GM19099 (cell line): ENCODE data around the gene PON1.

Experiments used
- POLR2A ChIP-seq: IDR thresholded peaks from 3 replicates; pipeline ENCODE4 v1.6.1; 2011; ENCODE audit warnings: low read depth; ENCODE audit not compliant: insufficient read length; ENCODE audit errors: extremely low read depth

Gene PON1

DNA sequence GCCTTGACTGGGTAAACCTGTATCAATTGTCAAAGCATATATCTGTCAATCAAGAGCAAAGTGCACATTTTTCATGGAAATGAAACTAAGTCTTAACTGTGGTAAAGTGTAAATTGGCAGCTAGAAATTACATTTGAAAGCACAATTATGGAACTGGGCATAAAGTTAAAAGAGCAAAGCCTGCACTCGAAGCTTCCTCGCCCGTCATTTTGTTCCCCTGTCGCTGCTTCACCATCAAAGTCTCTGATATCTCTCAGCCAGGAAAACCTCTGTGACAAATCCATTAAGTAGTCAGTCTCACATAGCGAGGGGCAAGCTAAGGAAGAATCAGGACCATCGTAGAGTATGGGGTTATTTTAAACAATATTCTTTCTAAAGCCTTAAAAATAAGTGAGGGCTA, 27.9 kb downstream of the PON1 start:
- TF ChIP-seq POLR2A, result no peak

DNA sequence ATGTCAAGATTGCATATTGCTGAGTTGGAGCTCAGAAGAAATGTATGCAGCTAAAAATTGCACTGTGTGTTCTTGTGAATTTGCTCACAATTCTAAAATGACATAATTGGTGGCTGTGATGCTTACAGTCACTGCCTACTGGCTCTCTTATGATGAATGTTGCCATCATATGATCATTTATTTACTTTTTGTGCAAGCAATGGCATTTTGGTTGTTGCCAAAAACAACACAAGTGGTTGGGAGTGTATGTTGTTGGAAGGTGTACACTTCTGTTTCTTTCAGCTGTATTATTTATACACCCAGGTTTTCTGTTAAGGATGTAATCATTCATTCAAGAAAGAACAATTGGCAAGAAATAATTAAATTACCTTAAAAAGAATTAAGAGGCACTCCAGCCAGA, 28.9 kb downstream of the PON1 start:
- TF ChIP-seq POLR2A, result no peak

DNA sequence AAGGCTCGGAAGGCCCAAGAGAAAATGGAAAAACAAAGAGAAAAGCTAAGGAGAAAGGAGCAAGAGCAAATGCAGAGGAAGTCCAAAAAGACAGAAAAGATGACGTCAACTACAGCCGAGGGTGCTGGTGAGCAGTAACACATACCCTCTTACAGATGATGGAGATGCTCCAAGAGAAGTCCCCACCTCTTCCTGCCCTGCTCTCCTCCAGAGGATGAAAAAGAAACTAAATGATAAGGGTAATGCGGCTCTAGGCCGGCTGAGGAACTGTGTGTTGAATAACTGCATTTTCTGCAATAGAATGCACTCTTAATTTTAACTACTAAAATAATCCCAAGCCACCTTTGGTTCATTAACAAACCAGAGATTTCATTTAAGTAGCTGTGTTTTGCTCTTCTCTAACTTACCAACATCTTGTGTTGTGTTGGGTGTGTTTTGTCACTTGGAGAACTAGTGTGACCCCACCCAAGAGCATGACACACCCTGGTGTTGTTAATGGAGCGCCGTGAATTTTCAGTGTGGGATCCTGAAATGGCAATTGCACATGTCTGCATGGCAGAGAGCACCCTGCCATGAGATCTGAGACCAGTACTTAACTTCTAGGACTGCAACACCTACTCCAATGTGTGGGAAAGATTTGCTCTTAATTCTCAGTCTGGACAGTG, 34.0 kb downstream of the PON1 start:
- no peak for TF ChIP-seq POLR2A

DNA sequence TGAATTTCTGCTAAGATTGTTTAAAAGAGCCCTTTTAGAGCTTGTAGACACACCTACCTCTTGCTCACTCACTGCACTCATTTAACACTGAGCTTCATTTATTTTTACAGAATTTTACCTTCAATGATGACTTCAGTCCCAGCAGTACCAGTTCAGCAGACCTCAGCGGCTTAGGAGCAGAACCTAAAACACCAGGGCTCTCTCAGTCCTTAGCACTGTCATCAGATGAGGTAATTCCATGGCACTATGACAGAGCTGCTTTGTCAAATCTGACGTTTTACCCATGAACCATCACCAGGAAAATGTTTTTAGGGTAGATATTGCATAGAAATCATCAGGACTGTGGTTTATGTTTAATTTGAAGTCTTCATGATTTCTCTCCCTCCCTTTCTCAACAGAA, 38.2 kb downstream of the PON1 start:
- no peak for TF ChIP-seq POLR2A

DNA sequence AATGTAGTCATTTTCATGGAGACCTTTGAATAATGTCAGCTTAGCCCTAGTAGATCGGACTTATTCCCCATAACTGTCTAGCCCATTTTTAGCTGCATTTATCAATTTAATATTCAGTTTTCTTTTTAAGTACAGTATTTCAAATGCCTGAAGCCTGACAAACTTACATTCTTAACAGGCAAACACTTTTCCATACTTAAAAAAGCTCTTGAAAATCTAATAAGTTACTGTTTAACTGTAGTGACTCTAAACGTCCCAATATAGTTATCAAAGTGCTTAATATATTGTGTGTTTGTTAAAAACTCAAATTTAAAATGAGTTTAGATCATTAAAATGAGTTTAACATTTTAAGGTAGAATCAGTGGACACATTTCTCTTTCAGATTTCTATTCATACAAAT, 44.9 kb downstream of the PON1 start:
- TF ChIP-seq POLR2A, result no peak

DNA sequence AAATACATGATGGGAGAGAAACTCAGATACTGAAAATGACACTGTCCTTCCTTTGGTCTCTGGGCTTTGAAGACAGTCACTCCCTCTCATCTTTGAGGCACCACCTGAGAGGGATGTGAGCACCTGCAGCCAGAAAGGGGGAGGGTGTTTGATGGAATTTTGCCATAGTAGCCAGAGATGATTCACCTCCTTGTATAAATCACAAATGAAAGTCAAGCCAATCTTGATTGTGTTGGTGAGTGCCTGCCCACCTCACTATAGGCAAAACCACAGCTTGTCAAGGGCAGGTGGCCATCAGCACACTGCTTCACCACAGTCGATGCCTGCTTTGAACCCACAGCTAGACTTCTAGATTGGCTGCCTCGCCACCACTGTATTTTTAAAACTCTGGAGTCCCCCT, 48.2 kb downstream of the PON1 start:
- no peak for TF ChIP-seq POLR2A

DNA sequence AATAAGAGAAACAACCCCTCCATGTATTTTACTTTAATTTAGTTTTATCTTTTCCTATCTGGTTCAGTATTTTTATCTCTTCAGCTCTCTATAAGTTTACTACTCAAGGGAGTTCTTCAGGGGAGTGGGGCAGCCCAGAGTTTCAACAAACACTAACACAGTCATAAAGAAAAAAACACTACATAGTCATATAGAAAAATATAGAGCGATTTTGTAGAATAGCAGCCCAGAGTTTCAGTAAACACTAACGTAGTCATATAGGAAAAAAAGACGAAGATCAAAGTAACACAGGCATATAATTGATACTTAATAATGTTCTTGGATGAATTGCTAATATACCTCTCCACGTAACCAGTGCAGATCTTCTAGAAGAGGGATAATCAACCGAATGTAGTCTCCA, 54.7 kb downstream of the PON1 start:
- no peak for TF ChIP-seq POLR2A

DNA sequence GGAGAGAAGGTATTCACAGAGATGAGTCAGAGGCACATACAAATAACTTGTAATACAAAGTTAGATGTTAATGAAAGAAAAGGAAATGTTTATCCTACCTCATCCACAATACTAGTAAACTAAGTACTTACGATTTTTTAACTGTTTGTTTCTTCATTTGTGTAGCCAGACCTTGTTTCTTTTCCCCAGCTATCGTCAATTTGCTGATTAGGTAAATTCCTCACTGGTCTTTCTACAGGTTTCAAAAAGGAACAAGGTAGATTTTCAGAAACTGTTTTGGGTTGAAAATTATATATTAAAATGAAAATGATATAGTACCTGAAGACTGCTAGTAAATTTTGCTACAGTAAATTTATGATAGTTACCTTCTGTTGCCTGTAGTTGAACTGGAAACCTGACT, 56.6 kb downstream of the PON1 start:
- TF ChIP-seq POLR2A, result no peak

DNA sequence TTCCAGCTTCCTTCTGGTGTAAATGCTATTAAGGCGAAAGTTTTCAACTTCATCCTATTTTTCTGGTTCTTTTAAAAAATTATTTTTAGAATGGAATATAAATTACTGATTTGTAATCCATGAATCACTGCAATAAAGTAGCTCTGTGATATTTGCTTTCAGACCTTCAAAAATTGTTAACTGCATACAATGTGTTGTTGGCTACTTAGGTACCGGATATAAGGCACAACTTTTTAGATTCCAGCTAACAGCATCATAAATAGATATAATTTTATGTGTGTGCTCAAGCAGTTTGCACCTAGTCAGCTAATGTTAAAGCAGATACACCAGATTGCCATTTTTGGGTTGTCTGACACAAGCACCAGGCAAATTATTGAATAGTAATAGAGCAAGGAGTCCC, 58.7 kb downstream of the PON1 start:
- no peak for TF ChIP-seq POLR2A

DNA sequence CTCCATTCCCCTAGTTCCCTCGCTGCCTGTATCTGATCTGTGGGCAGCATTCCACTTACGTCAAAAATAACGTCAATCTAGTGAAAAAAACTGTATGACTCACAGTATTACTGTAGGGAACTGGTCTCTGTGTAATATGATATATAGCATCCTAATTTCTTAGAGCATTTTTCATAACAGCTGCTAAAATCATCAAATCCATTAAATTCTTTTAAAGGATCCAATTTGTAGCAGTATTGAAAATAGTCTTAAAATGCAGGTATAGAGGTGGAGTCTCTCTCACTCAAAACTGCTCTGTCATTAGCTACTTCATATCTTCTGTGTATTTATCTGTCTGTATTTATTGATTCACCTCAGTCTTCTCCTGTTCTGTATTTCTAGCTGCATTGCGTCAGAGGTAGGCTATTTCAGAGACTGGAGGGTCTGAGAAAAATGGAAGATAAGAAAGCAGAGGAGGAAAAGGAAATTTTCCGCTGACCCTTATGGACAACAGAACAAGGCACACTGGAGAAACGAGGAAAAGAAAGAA, 59.9 kb downstream of the PON1 start:
- TF ChIP-seq POLR2A, result no peak

DNA sequence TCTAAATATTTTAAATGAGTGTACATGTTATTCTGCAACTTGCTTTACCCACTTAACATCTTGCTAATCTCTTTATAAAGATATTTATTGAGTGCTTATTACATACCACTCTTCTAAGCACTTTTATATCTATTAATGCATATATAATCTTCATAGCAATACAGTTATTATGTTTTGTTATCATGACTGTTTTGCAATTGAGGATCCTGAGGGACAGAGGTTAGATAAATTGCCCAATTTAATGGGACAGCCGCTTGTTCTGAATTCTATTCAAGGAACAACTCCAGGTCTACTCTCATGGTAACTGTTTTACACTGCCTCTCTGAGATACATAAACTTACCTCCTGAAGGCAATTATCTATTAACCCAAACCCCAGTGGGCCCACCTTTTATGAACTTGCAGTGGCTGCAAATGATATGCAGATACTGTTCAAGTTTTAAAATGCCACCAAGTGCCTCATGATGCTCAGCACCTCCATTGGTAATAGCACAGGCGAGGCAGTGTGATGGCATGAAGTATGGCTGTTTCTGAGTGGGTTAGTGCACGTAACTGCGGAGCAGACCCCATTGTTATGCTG, 60.5 kb downstream of the PON1 start:
- no peak for TF ChIP-seq POLR2A

DNA sequence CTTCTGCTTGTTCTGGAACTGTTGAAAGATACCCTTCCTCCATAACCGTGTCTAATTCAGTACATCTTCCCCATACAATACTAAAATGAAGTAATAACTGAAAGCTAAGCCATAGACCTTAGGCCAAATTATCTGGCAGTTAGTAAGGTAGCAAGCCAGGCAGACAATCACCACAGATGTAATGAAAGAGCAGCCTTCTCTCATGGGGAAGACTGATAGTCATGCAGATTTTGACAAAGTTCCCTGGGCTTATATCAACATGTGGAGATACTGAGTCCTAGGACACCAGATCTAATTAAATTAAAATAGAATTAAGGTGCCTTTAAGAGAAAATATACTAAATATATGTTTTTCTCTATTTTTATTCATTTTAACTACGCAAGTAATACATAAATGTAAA, 61.5 kb downstream of the PON1 start:
- TF ChIP-seq POLR2A, result no peak

DNA sequence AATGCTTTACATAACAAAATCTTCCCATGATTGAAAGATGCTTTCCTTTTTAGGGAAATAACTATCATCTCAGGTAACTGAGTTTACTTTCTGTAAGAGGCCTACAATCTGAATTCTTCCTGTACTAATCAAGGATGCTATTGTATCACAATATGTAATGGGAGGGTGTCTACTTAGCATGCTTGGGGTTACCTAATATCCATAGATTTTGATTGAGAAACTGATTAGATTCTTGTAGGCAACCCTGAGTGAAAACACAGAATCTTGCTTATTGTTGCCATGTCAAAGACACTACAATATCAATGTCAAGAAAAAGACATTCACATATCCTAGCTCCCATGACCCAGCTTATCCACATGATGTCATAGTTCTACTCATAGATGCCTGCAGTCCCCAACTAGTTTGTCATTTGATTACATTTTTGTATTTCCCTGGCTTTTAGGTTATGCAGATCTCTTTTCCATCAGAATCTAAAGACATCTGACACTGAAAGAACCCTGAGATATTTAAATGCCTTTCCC, 62.4 kb downstream of the PON1 start:
- no peak for TF ChIP-seq POLR2A

DNA sequence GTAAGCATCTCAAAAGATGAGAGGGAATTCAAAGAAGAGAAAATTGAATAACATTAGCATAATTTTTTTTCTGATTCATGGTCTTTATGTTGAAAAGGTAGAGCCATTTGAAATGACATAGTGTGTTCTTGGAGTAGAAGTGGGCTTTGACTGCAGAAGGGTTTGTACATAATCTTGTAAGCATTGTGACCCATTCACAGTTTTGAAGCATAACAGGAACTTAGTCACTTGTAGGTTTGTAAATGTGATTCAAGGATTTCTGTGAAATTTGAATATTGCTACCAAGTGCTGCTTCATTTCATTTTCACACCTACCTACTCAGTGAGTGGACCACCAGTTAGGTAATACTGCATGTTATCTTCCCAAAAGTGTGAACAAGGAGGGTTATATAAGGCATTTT, 68.6 kb downstream of the PON1 start:
- TF ChIP-seq POLR2A, result no peak

DNA sequence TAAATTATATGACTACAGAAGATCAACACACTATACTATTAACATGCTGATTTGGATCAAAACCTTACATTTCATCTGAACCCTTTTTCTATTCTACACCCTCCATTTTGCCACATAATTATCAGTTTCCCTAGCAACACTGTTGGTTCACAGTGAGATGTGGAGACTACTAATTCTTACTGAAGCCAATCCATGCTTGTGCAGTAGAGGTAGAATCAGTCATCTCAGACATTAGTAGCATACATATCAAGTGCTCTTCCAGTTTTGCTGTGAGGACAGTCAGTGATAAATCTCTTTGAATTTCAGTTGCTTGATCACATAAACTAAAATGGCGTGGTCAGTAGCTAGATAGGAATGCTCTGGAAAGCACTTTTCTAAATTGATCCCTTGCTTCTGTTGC, 70.3 kb downstream of the PON1 start:
- TF ChIP-seq POLR2A, result no peak

DNA sequence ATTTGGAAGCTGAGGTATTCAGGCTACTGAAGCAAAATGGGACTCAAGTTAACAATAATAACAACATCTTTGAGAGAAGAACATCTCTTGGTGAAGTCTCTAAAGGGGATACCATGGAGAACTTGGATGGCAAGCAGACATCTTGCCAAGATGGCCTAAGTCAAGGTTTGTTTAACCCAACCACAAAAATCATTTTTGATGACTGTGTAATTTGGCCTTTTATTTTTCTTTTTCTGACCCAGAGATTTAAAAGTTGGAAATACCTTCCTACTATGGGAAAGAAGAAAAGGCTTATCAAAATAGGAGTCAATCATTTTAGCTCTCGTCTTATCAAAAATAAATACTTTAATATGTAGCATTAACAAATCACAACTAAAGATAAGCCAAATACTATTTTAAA, 72.4 kb downstream of the PON1 start:
- no peak for TF ChIP-seq POLR2A
